Stimulated activated effector memory CD8-positive, alpha-beta T cell treated with anti-CD3 and anti-CD28 coated beads, Interleukin-12 subunit alpha, Interleukin-12 subunit beta, amount 100 ng/mL, for 72 hours (primary cell): ENCODE measurements around the gene PIGO.

Experiments used
- ATAC-seq: fragments of 150-1000 bp; cut with Tn5 transposase; 2 replicates; pipeline ENCODE4 v1.10.0; 2021
- DNase-seq, 2 donors: peaks; one replicate each; pipeline ENCODE4 v3.0.0; 2021 to 2022; ENCODE audit warnings: low spot score in 2 of 2
- H3K27ac Mint-ChIP-seq: one replicate; pipeline ENCODE4 v1.8.0; 2022; ENCODE audit warnings: mild to moderate bottlenecking, mixed read lengths
- H3K36me3 Mint-ChIP-seq: one replicate; pipeline ENCODE4 v1.8.0; 2022; ENCODE audit warnings: mild to moderate bottlenecking, mixed read lengths
- H3K4me1 Mint-ChIP-seq: one replicate; pipeline ENCODE4 v1.8.0; 2022; ENCODE audit warnings: mixed read lengths
- H3K4me3 Mint-ChIP-seq: one replicate; pipeline ENCODE4 v1.8.0; 2022; ENCODE audit warnings: mild to moderate bottlenecking, mixed read lengths
- H3K9me3 Mint-ChIP-seq: one replicate; pipeline ENCODE4 v1.8.0; 2022; ENCODE audit warnings: mixed read lengths

Gene PIGO

GRCh38 chr9:35111001-35111933 lies 14.9 kb upstream of the PIGO start:
- Mint-ChIP-seq H3K36me3 (peaks cover 37% of the 10 kb centered on the region), H3K9me3 (no peaks in the 10 kb centered on the region), H3K4me1 (peaks cover 68% of the 10 kb centered on the region), H3K27ac (peak overlapping the region; percentile 95), H3K4me3 (peak overlapping the region; percentile 78)
- DNase-seq (peak; percentile 74 to 94), ATAC-seq (peak; percentile 84)

- Mint-ChIP-seq H3K27ac (peak overlapping the region; percentile 95), H3K36me3 (peaks cover 39% of the 10 kb centered on the region), H3K4me1 (peaks cover 59% of the 10 kb centered on the region), H3K9me3 (no peaks in the 10 kb centered on the region), H3K4me3 (peak overlapping the region; percentile 78)
- ATAC-seq = no peak
- DNase-seq = no peak
These were observed 14.0 kb upstream of the PIGO start for GRCh38 chr9:35110327-35110761.

GRCh38 chr9:35108946-35109575 lies 12.7 kb upstream of the PIGO start:
- H3K4me1 Mint-ChIP-seq = peaks cover 46% of the 10 kb centered on the region

GRCh38 chr9:35108461-35108860 lies 12.1 kb upstream of the PIGO start:
- H3K27ac Mint-ChIP-seq = no peak overlapping the region
- peaks cover 46% of the 10 kb centered on the region for H3K36me3 Mint-ChIP-seq
- ATAC-seq (no peak), DNase-seq (no peak)
- H3K4me3 Mint-ChIP-seq = no peak overlapping the region
- no peaks in the 10 kb centered on the region for H3K9me3 Mint-ChIP-seq
- H3K4me1 Mint-ChIP-seq = peaks cover 44% of the 10 kb centered on the region

More at GRCh38 chr9:35108946-35109575, 12.7 kb upstream of the PIGO start:
- no peak overlapping the region for H3K4me3 Mint-ChIP-seq
- H3K36me3 Mint-ChIP-seq = peaks cover 45% of the 10 kb centered on the region
- peak overlapping the region; percentile 95 for H3K27ac Mint-ChIP-seq
- ATAC-seq (no peak), DNase-seq (no peak)
- no peaks in the 10 kb centered on the region for H3K9me3 Mint-ChIP-seq

- no peak overlapping the region for H3K27ac Mint-ChIP-seq
- peaks cover 47% of the 10 kb centered on the region for H3K4me1 Mint-ChIP-seq
- peaks cover 54% of the 10 kb centered on the region for H3K36me3 Mint-ChIP-seq
- no peak overlapping the region for H3K4me3 Mint-ChIP-seq
- no peak for DNase-seq
- no peak for ATAC-seq
- no peaks in the 10 kb centered on the region for H3K9me3 Mint-ChIP-seq
These were observed 11.2 kb upstream of the PIGO start for GRCh38 chr9:35107297-35108290.

GRCh38 chr9:35106343-35106730 lies 9.9 kb upstream of the PIGO start:
- H3K27ac Mint-ChIP-seq = no peak overlapping the region
- no peaks in the 10 kb centered on the region for H3K9me3 Mint-ChIP-seq
- H3K36me3 Mint-ChIP-seq = peaks cover 46% of the 10 kb centered on the region
- H3K4me1 Mint-ChIP-seq = peaks cover 47% of the 10 kb centered on the region
- DNase-seq (no peak), ATAC-seq (no peak)
- H3K4me3 Mint-ChIP-seq = no peak overlapping the region

GRCh38 chr9:35105571-35106342 lies 9.4 kb upstream of the PIGO start:
- no peak overlapping the region for H3K27ac Mint-ChIP-seq
- H3K36me3 Mint-ChIP-seq = peaks cover 50% of the 10 kb centered on the region
- H3K4me1 Mint-ChIP-seq = peaks cover 47% of the 10 kb centered on the region
- no peak overlapping the region for H3K4me3 Mint-ChIP-seq
- DNase-seq = no peak
- H3K9me3 Mint-ChIP-seq = no peaks in the 10 kb centered on the region
- ATAC-seq = no peak

- ATAC-seq = no peak
- Mint-ChIP-seq H3K4me1 (peaks cover 46% of the 10 kb centered on the region), H3K36me3 (peaks cover 57% of the 10 kb centered on the region), H3K9me3 (no peaks in the 10 kb centered on the region), H3K4me3 (no peak overlapping the region), H3K27ac (no peak overlapping the region)
- no peak for DNase-seq
These were observed 8.7 kb upstream of the PIGO start for GRCh38 chr9:35105126-35105525.

- H3K36me3 Mint-ChIP-seq = peaks cover 62% of the 10 kb centered on the region
These were observed 8.2 kb upstream of the PIGO start for GRCh38 chr9:35104586-35104985.

GRCh38 chr9:35103660-35104191 lies 7.3 kb upstream of the PIGO start:
- Mint-ChIP-seq H3K9me3 (no peaks in the 10 kb centered on the region), H3K4me3 (peak overlapping the region; percentile 95), H3K4me1 (peaks cover 41% of the 10 kb centered on the region), H3K27ac (peak overlapping the region; percentile 98), H3K36me3 (peaks cover 71% of the 10 kb centered on the region)
- ATAC-seq (no peak), DNase-seq (no peak)

More at GRCh38 chr9:35104586-35104985, 8.2 kb upstream of the PIGO start:
- peak overlapping the region; percentile 98 for H3K27ac Mint-ChIP-seq
- no peak for ATAC-seq
- no peaks in the 10 kb centered on the region for H3K9me3 Mint-ChIP-seq
- H3K4me3 Mint-ChIP-seq = no peak overlapping the region
- no peak for DNase-seq
- H3K4me1 Mint-ChIP-seq = peaks cover 46% of the 10 kb centered on the region

GRCh38 chr9:35102769-35103659 lies 6.6 kb upstream of the PIGO start, which contains the start of gene STOML2:
STOML2 (minus strand) TSS chr9:35103131; CDS start chr9:35103094, 37 bp downstream.
- ATAC-seq (peak; percentile 98), DNase-seq (peak; percentile 67 to 92)
- Mint-ChIP-seq H3K27ac (peak within 1 kb of the TSS; percentile 98), H3K4me3 (peak within 1 kb of the TSS; percentile 95), H3K9me3 (no peaks in the 10 kb centered on the region), H3K36me3 (peaks cover 72% of the 10 kb centered on the region), H3K4me1 (peaks cover 41% of the 10 kb centered on the region)

GRCh38 chr9:35102465-35102768 lies 6.0 kb upstream of the PIGO start:
- ATAC-seq (no peak), DNase-seq (no peak)
- Mint-ChIP-seq H3K9me3 (no peaks in the 10 kb centered on the region), H3K4me3 (peak overlapping the region; percentile 95), H3K36me3 (peaks cover 71% of the 10 kb centered on the region), H3K4me1 (peaks cover 41% of the 10 kb centered on the region), H3K27ac (peak overlapping the region; percentile 98)

- no peaks in the 10 kb centered on the region for H3K9me3 Mint-ChIP-seq
- ATAC-seq (no peak), DNase-seq (no peak)
- H3K36me3 Mint-ChIP-seq = peaks cover 56% of the 10 kb centered on the region
- no peak overlapping the region for H3K4me3 Mint-ChIP-seq
- peaks cover 59% of the 10 kb centered on the region for H3K4me1 Mint-ChIP-seq
- H3K27ac Mint-ChIP-seq = no peak overlapping the region
These were observed 1.2 kb upstream of the PIGO start for GRCh38 chr9:35097573-35097972.
